Smooth muscle cell (in vitro differentiated cells): ENCODE data around the gene CTXND1. TPM values are rescaled to one million over a fixed set of nuclear protein-coding genes. Genes with fewer than 3 reads are reported as not detected.

Source experiments
- DNase-seq: peaks from one replicate; lab custom pipeline; 2025; ENCODE audit not compliant: unreplicated experiment; lab: John Stamatoyannopoulos, UW
- H2AFZ ChIP-seq: fragments of 200-600 bp; sonication (generic); 2 replicates; pipeline ENCODE4 v1.6.0; 2016; ENCODE audit warnings: antibody characterized with exemption, low read depth, mild to moderate bottlenecking
- H3F3A ChIP-seq: fragments of 200-600 bp; sonication (generic); 2 replicates; pipeline ENCODE4 v1.6.0; 2017; ENCODE audit warnings: antibody characterized with exemption, low read depth
- H3K27ac ChIP-seq: fragments of 200-600 bp; sonication (generic); 2 replicates; pipeline ENCODE4 v1.5.1; 2016; ENCODE audit warnings: low read depth, mild to moderate bottlenecking
- H3K27me3 ChIP-seq: fragments of 200-600 bp; sonication (generic); 2 replicates; pipeline ENCODE4 v1.6.1; 2016; ENCODE audit warnings: low read depth, mild to moderate bottlenecking
- H3K36me3 ChIP-seq: fragments of 200-600 bp; sonication (generic); 2 replicates; pipeline ENCODE4 v1.5.1; 2016; ENCODE audit warnings: low read depth
- H3K4me1 ChIP-seq: fragments of 200-600 bp; sonication (generic); 2 replicates; pipeline ENCODE4 v1.5.1; 2016; ENCODE audit warnings: low read depth
- H3K4me2 ChIP-seq: fragments of 200-600 bp; sonication (generic); 2 replicates; pipeline ENCODE4 v1.6.0; 2016; ENCODE audit warnings: mild to moderate bottlenecking
- H3K4me3 ChIP-seq: fragments of 200-600 bp; sonication (generic); 2 replicates; pipeline ENCODE4 v1.5.1; 2016; ENCODE audit warnings: mild to moderate bottlenecking
- H3K79me2 ChIP-seq: fragments of 200-600 bp; sonication (generic); 2 replicates; pipeline ENCODE4 v1.6.0; 2016; ENCODE audit warnings: low read depth, mild to moderate bottlenecking
- H3K9ac ChIP-seq: fragments of 200-600 bp; sonication (generic); 2 replicates; pipeline ENCODE4 v1.6.0; 2016; ENCODE audit warnings: low read depth
- H3K9me3 ChIP-seq: fragments of 200-600 bp; sonication (generic); replicated peaks from 2 replicates; pipeline ENCODE4 v1.5.1; 2016; ENCODE audit warnings: low read depth
- H4K20me1 ChIP-seq: fragments of 200-600 bp; sonication (generic); 2 replicates; pipeline ENCODE4 v1.6.0; 2016; ENCODE audit warnings: low read depth
- CTCF ChIP-seq: fragments of 200-600 bp; sonication (generic); IDR thresholded peaks from 2 replicates; pipeline ENCODE4 v1.5.1; 2017; ENCODE audit warnings: borderline replicate concordance, mild to moderate bottlenecking, antibody characterized with exemption; ENCODE audit not compliant: insufficient read depth, poor library complexity, severe bottlenecking
- WGBS: methylation state at CpG from one replicate; pipeline ENCODE4 v1.1.7; 2016; ENCODE audit warnings: low lambda C conversion rate; 5-methylcytosine and 5-hydroxymethylcytosine counted together
- polyA plus RNA-seq: library from polyadenylated mRNA; unstranded; fragments of >200 nt; fragmentation: Nextera tagmentation; extraction: Ambion mirVana; gene quantifications from 2 replicates; pipeline ENCODE4 v1.2.1, GENCODE V29; 2016
- total RNA-seq: library from RNA; depleted of rRNA; stranded (reverse); fragments of >200 nt; gene quantifications from 2 replicates; pipeline ENCODE4 v1.2.3, GENCODE V29; 2014

CTXND1 gene
- total and polyA plus RNA-seq, 2 experiments from 2014 or later = 0.06 TPM; not detected in 1

DNA sequence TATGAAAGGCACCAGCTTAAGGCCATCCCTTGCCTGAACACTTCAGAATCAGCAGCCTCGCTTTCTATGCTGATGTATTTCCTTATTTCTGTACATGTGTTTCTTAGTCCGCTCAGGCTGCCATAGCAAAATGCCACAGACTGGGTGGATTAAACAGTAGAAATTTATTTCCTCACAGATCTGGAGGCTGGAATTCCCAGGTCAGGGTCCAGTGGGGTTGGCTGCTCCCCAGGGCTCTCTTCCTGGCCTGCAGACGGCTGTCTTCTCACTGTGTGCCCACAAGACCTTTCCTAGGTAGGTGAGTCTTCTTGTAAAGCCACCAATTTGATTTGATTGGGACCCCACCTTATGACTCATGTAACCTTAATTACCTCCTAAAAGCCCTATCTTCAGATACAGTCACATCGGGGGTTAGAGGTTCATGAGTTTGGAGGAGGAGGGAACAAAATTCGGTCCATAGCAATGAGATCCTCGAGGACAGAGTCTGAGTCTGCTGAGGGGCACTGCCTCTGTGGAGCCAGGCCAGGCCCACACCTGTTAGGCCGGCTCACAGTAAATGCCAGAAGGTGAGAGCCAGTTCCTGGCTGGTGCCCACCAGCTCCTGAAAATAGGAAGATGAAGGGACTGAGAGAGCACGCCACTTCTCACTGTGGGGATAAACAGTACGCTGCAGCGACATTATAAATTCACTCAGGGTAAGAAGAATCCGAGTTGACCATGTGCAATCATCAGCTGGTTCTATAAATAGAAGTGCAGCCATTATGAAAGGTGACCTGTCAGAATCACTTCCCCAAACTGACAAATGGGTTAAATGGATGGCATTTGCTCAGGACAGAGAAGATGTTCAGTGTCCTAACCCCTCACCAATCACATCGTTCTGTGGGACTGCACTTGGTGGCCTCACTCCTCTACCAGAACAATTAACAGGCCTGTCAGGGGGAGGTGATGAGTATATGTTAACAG is 41.1 kb downstream of the CTXND1 start:
- Histone ChIP-seq H2AFZ (no peak overlapping the region), H3K9ac (no peak overlapping the region), H3K27ac (no peak overlapping the region), H3K79me2 (no peaks in the 10 kb centered on the region), H4K20me1 (no peaks in the 10 kb centered on the region), H3K4me1 (no peaks in the 10 kb centered on the region), H3K4me2 (no peak overlapping the region), H3K9me3 (no peaks in the 10 kb centered on the region), H3F3A (no peaks in the 10 kb centered on the region), H3K4me3 (no peak overlapping the region), H3K36me3 (no peaks in the 10 kb centered on the region), H3K27me3 (no peaks in the 10 kb centered on the region)
- no peak for TF ChIP-seq CTCF
- 82% methylated on average over 12 of the region's 12 CpGs for WGBS
- no peak for DNase-seq

GRCh38 chr15:80208758-80209734 is 43.0 kb downstream of the CTXND1 start:
- H3K27ac ChIP-seq = no peak overlapping the region
- no peaks in the 10 kb centered on the region for H3K36me3 ChIP-seq
- H3K79me2 ChIP-seq = no peaks in the 10 kb centered on the region
- WGBS = 83% methylated on average over 11 of the region's 11 CpGs
- no peaks in the 10 kb centered on the region for H3F3A ChIP-seq
- H2AFZ ChIP-seq = no peak overlapping the region
- no peak overlapping the region for H3K9ac ChIP-seq
- no peaks in the 10 kb centered on the region for H4K20me1 ChIP-seq
- no peaks in the 10 kb centered on the region for H3K4me1 ChIP-seq
- H3K27me3 ChIP-seq = no peaks in the 10 kb centered on the region
- no peak overlapping the region for H3K4me2 ChIP-seq
- no peak for TF ChIP-seq CTCF
- H3K9me3 ChIP-seq = no peaks in the 10 kb centered on the region
- no peak overlapping the region for H3K4me3 ChIP-seq
- no peak for DNase-seq

DNA sequence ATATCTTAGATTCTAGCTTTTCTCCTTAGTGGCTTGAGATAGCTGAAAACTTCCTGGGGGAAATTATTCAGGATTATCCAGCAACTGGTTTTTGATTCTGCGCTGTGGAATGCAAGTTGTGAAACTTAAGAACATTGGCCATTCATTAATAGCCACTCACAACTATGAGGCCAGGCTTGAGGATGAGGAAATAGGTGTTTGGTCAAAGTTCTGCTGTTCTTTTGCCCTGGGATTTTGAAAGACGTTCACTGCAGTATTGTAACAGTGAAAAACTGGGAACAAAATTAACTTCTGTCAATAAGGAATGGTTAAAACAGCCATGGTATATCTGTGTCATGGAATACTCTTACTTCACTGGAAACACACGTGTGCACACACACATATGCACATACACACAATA is 44.1 kb downstream of the CTXND1 start:
- 84% methylated on average over 3 of the region's 3 CpGs for WGBS
- Histone ChIP-seq H3K4me3 (no peak overlapping the region), H3F3A (no peaks in the 10 kb centered on the region), H3K4me2 (no peak overlapping the region), H3K9ac (no peak overlapping the region), H3K4me1 (no peaks in the 10 kb centered on the region), H4K20me1 (no peaks in the 10 kb centered on the region), H2AFZ (no peak overlapping the region), H3K9me3 (no peaks in the 10 kb centered on the region), H3K36me3 (no peaks in the 10 kb centered on the region), H3K27me3 (no peaks in the 10 kb centered on the region), H3K79me2 (no peaks in the 10 kb centered on the region), H3K27ac (no peak overlapping the region)
- no peak for TF ChIP-seq CTCF
- no peak for DNase-seq
